B cell (primary cell): ENCODE data around the gene FSHR. TPM values are rescaled to one million over a fixed set of nuclear protein-coding genes. Genes with fewer than 3 reads are reported as not detected.

Experiments
- ATAC-seq: fragments of 200-7000 bp; cut with Tn5 transposase; one replicate; pipeline ENCODE4 v1.10.0; 2021; ENCODE audit warnings: low read depth, mild to moderate bottlenecking, moderate number of reproducible peaks, moderate library complexity
- CTCF ChIA-PET: fragments of 350-600 bp; sonication (Branson Sonifier 250); formaldehyde crosslinking; loops from one replicate; lab custom pipeline; 2021; ENCODE audit warnings: antibody characterized with exemption, inconsistent platforms; lab: Charles Lee
- POLR2A ChIA-PET: fragments of 350-600 bp; sonication (Branson Sonifier 250); formaldehyde crosslinking; loops from one replicate; lab custom pipeline; 2021; ENCODE audit warnings: antibody characterized with exemption; lab: Charles Lee
- DNase-seq: peaks from one replicate; pipeline ENCODE4 v3.0.0; 2013
- H2AFZ ChIP-seq: 2 replicates; pipeline ENCODE4 v1.6.1; 2012; ENCODE audit warnings: mild to moderate bottlenecking, low read depth, low read length; ENCODE audit not compliant: insufficient read depth, poor library complexity, severe bottlenecking
- H3K27ac ChIP-seq, 2 donors: 1 replicate in 1 of 2; 2 replicates in 1 of 2; pipeline ENCODE4 v1.5.1; 2012 to 2013; ENCODE audit warnings: low read length in 2 of 2, mild to moderate bottlenecking in 2 of 2, moderate library complexity in 1 of 2
- H3K27me3 ChIP-seq, 4 experiments: fragments of 200-600 bp in 1 of 4; sonication (generic) in 1 of 4; replicated peaks in 1 of 4; 1 replicate in 2 of 4; 2 replicates in 2 of 4; pipeline versions ENCODE4 v1.6.1 to v1.7.0; 2013 to 2016; ENCODE audit warnings: low read length in 3 of 4, mild to moderate bottlenecking in 2 of 4, mixed read lengths in 1 of 4, moderate library complexity in 1 of 4; ENCODE audit not compliant: insufficient read depth in 4 of 4, control insufficient read depth in 3 of 4; ENCODE audit errors: control extremely low read depth in 1 of 4
- H3K36me3 ChIP-seq, 2 experiments: replicated peaks in 1 of 2; 1 replicate in 1 of 2; 2 replicates in 1 of 2; pipeline versions ENCODE4 v1.6.1 to v1.7.1; 2013; ENCODE audit warnings: low read length in 1 of 2; ENCODE audit not compliant: insufficient read depth in 2 of 2, control insufficient read depth in 1 of 2; ENCODE audit errors: control extremely low read depth in 1 of 2, extremely low read depth in 1 of 2
- H3K4me1 ChIP-seq, 2 donors: fragments of 200-600 bp in 1 of 2; sonication (generic) in 1 of 2; 1 replicate in 1 of 2; 2 replicates in 1 of 2; pipeline versions ENCODE4 v1.5.1 to v1.6.1; 2013 to 2017; ENCODE audit warnings: low read length in 2 of 2; ENCODE audit not compliant: control insufficient read depth in 2 of 2, insufficient read depth in 2 of 2
- H3K4me2 ChIP-seq: replicated peaks from 2 replicates; pipeline ENCODE3; 2012; ENCODE audit warnings: mild to moderate bottlenecking, low read depth, low read length; ENCODE audit not compliant: poor library complexity, severe bottlenecking
- H3K4me3 ChIP-seq, 5 experiments: fragments of 200-600 bp in 1 of 5; sonication (generic) in 1 of 5; 1 replicate in 3 of 5; 2 replicates in 2 of 5; pipeline versions ENCODE4 v1.5.1 to v1.7.0; 2011 to 2016; ENCODE audit warnings: low read length in 4 of 5, mild to moderate bottlenecking in 4 of 5, low read depth in 2 of 5, control low read depth in 1 of 5, moderate library complexity in 1 of 5; ENCODE audit not compliant: insufficient read depth in 1 of 5; ENCODE audit errors: control extremely low read depth in 1 of 5, extremely low read depth in 1 of 5
- H3K79me2 ChIP-seq: fragments of 200-600 bp; sonication (generic); one replicate; pipeline ENCODE4 v1.6.0; 2016; ENCODE audit warnings: low read length; ENCODE audit not compliant: control insufficient read depth, insufficient read depth
- H3K9ac ChIP-seq: fragments of 200-600 bp; sonication (generic); 2 replicates; pipeline ENCODE4 v1.6.1; 2017; ENCODE audit warnings: mild to moderate bottlenecking, low read length, moderate library complexity
- H3K9me3 ChIP-seq, 3 donors: one replicate each; pipeline versions ENCODE4 v1.6.1 to v1.7.1; 2013; ENCODE audit warnings: low read length in 2 of 3; ENCODE audit not compliant: control insufficient read depth in 2 of 3, insufficient read depth in 1 of 3; ENCODE audit errors: control extremely low read depth in 1 of 3
- H4K20me1 ChIP-seq: 2 replicates; pipeline ENCODE4 v1.6.0; 2012; ENCODE audit warnings: mild to moderate bottlenecking, low read length; ENCODE audit not compliant: insufficient read depth, control insufficient read depth, poor library complexity, severe bottlenecking
- H3K27ac Mint-ChIP-seq: one replicate; pipeline ENCODE4 v1.8.0; 2021; ENCODE audit warnings: mixed read lengths
- H3K27me3 Mint-ChIP-seq: one replicate; pipeline ENCODE4 v1.8.0; 2021; ENCODE audit warnings: mixed read lengths
- H3K4me1 Mint-ChIP-seq: one replicate; pipeline ENCODE4 v1.8.0; 2021; ENCODE audit warnings: mixed read lengths
- H3K4me3 Mint-ChIP-seq: one replicate; pipeline ENCODE4 v1.8.0; 2021; ENCODE audit warnings: mixed read lengths
- H3K9me3 Mint-ChIP-seq: one replicate; pipeline ENCODE4 v1.8.0; 2022; ENCODE audit warnings: mixed read lengths; ENCODE audit not compliant: insufficient read depth
- CTCF ChIP-seq: fragments of 200-600 bp; IDR thresholded peaks from one replicate; pipeline ENCODE4 v1.8.0; 2022; ENCODE audit warnings: antibody characterized with exemption, mild to moderate bottlenecking
- EZH2 ChIP-seq: IDR thresholded peaks from 2 replicates; pipeline ENCODE4 v1.6.1; 2012; ENCODE audit warnings: borderline replicate concordance, low read depth, mild to moderate bottlenecking, moderate library complexity, low read length; ENCODE audit not compliant: insufficient read depth, poor library complexity, severe bottlenecking
- WGBS: methylation state at CpG from one replicate; pipeline ENCODE4 v1.1.5; 2013; ENCODE audit warnings: missing lambda C conversion rate; ENCODE audit not compliant: insufficient coverage; 5-methylcytosine and 5-hydroxymethylcytosine counted together
- intact Hi-C: fragments of 100-400 bp; cut with micrococcal nuclease; formaldehyde crosslinking; loops from one replicate; pipeline ENCODE4 v1.10.0; 2022
- polyA plus RNA-seq: library from polyadenylated mRNA; depleted of rRNA; stranded (reverse); fragments of >200 nt; gene quantifications from 2 replicates; pipeline ENCODE4 v1.2.3, GENCODE V29; 2012
- total RNA-seq, 2 donors: library from RNA; stranded (reverse); fragments of 120-200 nt in 1 of 2; gene quantifications; 1 replicate in 1 of 2; 2 replicates in 1 of 2; pipeline versions ENCODE4 v1.2.3 to v1.2.4, GENCODE V29; 2013 to 2022

Gene FSHR
- total and polyA plus RNA-seq, 2 donors (not counting 1 experiment from before 2014, with no cell fraction given), result not detected

GRCh38 chr2:49043405-49043982, 110.8 kb downstream of the FSHR start:
- TF ChIP-seq CTCF (no peak), EZH2 (no peak)
- H3K27ac Mint-ChIP-seq, result no peak overlapping the region
- DNase-seq, result no peak
- no peaks in the 10 kb centered on the region for H3K4me1 Mint-ChIP-seq
- Histone ChIP-seq H3K4me1 (no peaks in the 10 kb centered on the region), H3K27ac (no peak overlapping the region), H3K79me2 (no peaks in the 10 kb centered on the region), H3K4me2 (no peak overlapping the region), H3K4me3 (no peak overlapping the region), H3K9ac (no peak overlapping the region), H3K36me3 (no peaks in the 10 kb centered on the region), H4K20me1 (no peaks in the 10 kb centered on the region), H3K27me3 (no peaks in the 10 kb centered on the region), H2AFZ (no peak overlapping the region), H3K9me3 (no peaks in the 10 kb centered on the region)
- intact Hi-C loops, result no loop called here
- H3K4me3 Mint-ChIP-seq, result no peak overlapping the region
- ChIA-PET CTCF (no interaction called here), POLR2A (no interaction called here)
- whole genome bisulfite sequencing, result no CpG with 5 or more reads among the region's 5 CpGs
- ATAC-seq, result no peak
- no peaks in the 10 kb centered on the region for H3K27me3 Mint-ChIP-seq
- H3K9me3 Mint-ChIP-seq, result no peaks in the 10 kb centered on the region

- H3K9ac ChIP-seq, result no peak overlapping the region
- H3K79me2 ChIP-seq, result no peaks in the 10 kb centered on the region
- Mint-ChIP-seq H3K4me3 (no peak overlapping the region), H3K4me1 (no peaks in the 10 kb centered on the region), H3K27me3 (no peaks in the 10 kb centered on the region), H3K27ac (no peak overlapping the region), H3K9me3 (no peaks in the 10 kb centered on the region)
- DNase-seq, result no peak
- no peak overlapping the region for H3K4me3 ChIP-seq
- no peak overlapping the region for H3K4me2 ChIP-seq
- no peaks in the 10 kb centered on the region for H3K4me1 ChIP-seq
- no peaks in the 10 kb centered on the region for H3K36me3 ChIP-seq
- no peaks in the 10 kb centered on the region for H3K9me3 ChIP-seq
- intact Hi-C loops, result no loop called here
- H3K27ac ChIP-seq, result no peak overlapping the region
- TF ChIP-seq CTCF, result no peak
- no peak for TF ChIP-seq EZH2
- no peaks in the 10 kb centered on the region for H3K27me3 ChIP-seq
- H4K20me1 ChIP-seq, result no peaks in the 10 kb centered on the region
- POLR2A ChIA-PET, result no interaction called here
- CTCF ChIA-PET, result no interaction called here
- H2AFZ ChIP-seq, result no peak overlapping the region
- WGBS, result no CpG with 5 or more reads among the region's 1 CpG
- ATAC-seq, result no peak
These were observed 111.8 kb downstream of the FSHR start for GRCh38 chr2:49042488-49042887.
